H54 (cell line): ENCODE data around the gene TIMM29.
A peak's percentile ranks its signal among the peaks of the same experiment; 100 is the strongest.

Source experiments
- DNase-seq: peaks from one replicate; pipeline ENCODE4 v3.0.0; 2011; ENCODE audit warnings: low spot score, mixed read lengths; ENCODE audit not compliant: insufficient read length
- FAIRE-seq: peaks from 3 replicates; lab custom pipeline; 2011; peaks lifted over from hg19 to GRCh38; lab: Jason Lieb, UNC
- POLR2A ChIP-seq: IDR thresholded peaks from 2 replicates; pipeline ENCODE4 v1.6.1; 2011; ENCODE audit warnings: low read depth, mild to moderate bottlenecking, low read length

TIMM29 gene

GRCh38 chr19:10928563-10929401 lies at the start of gene TIMM29, which contains the start of gene YIPF2:
Gene TIMM29, plus strand, starts transcription at chr19:10928811. Its CDS starts 12 bp downstream, at chr19:10928823.
Gene YIPF2, minus strand, starts transcription at chr19:10928639. Its CDS starts 229 bp downstream, at chr19:10928410.
- TF ChIP-seq POLR2A, result peak; percentile 50
- DNase-seq, result peak; percentile 93
- FAIRE-seq, result no peak

GRCh38 chr19:10881403-10882107 lies 47.1 kb upstream of the TIMM29 start:
- no peak for FAIRE-seq
- no peak for DNase-seq
- no peak for TF ChIP-seq POLR2A

DNA sequence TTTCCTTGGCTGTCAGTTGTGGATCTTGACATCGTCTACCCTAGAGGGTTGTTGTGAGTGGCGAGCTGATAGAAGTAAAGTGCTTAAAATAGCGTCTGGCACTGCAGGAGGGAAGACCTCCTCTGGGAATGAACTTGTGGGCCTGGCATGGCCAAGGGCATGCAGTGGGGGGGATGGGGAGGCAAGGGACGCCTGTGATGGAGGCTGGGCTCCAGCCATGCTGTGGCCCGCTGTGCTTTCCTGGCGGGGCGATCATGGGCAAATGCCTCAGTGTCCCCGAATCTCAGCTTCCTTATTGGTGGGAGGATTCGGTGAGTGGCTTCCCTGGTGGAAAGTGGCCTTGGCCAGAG lies 46.5 kb upstream of the TIMM29 start:
- FAIRE-seq (no peak), DNase-seq (no peak)
- TF ChIP-seq POLR2A, result no peak

DNA sequence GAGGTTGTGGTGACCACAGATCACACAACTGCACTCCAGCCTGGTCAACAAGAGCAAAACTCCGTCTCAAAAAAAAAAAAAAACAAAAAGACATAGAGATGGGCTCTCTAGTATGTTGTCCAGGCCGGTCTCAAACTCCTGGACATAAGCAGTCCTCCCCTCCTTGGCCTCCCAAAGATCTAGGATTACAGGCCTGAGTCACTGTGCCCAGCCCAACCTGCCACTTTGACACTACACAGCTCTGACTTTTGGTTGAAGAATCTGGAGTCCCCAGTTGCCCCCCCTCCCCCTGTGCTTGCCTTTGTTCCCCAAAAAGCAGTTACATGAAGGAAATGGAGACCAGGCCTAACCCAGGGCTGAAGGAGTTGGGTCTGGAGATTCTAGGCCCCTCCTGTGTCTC lies 44.3 kb upstream of the TIMM29 start:
- FAIRE-seq, result no peak
- peak; percentile 55 for DNase-seq
- no peak for TF ChIP-seq POLR2A

GRCh38 chr19:10885201-10886169 lies 43.1 kb upstream of the TIMM29 start:
- DNase-seq (no peak), FAIRE-seq (no peak)
- no peak for TF ChIP-seq POLR2A

DNA sequence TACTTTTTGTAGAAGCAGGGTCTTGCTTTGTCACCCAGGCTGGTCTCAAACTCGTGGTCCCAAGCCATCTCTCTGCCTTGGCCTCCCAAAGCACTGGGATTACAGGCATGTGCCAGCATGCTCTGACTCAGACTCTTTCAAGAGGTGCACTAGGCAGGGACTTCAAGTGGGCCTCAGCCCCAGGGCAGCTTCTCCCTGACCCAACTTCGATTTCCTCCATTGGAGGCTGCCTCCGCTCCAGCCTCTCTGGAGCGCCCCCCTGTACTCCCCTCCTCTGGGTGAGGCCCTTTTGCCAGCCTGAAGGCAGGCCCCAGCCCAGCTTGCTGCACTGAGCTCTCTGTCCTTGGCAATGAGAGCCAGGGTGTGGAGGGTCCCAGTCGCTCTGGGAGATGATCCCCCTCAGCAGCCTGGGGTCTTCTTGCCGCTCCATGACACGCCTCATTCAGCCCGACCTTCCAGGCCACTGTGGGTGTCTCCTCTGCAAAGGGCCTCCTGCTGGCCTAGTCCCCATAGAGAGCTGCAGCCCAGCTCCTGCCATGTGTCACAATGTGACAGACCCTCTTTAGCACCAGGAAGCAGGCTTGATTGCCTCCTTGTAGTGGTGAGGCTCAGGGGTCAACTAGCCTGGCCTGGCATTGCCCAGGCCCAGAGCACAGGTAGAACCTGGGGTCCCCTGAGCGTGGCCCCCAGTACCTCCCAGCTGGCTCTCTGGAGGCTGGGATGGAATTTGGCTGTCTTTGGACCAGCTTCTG lies 40.8 kb upstream of the TIMM29 start:
- no peak for DNase-seq
- TF ChIP-seq POLR2A, result no peak
- no peak for FAIRE-seq

GRCh38 chr19:10888421-10888866 lies 40.2 kb upstream of the TIMM29 start:
- FAIRE-seq (no peak), DNase-seq (no peak)
- no peak for TF ChIP-seq POLR2A

GRCh38 chr19:10889880-10890279 lies 38.7 kb upstream of the TIMM29 start:
- DNase-seq (no peak), FAIRE-seq (no peak)
- TF ChIP-seq POLR2A, result no peak

- no peak for TF ChIP-seq POLR2A
- DNase-seq (no peak), FAIRE-seq (no peak)
These were observed 37.1 kb upstream of the TIMM29 start for GRCh38 chr19:10891405-10892086.

DNA sequence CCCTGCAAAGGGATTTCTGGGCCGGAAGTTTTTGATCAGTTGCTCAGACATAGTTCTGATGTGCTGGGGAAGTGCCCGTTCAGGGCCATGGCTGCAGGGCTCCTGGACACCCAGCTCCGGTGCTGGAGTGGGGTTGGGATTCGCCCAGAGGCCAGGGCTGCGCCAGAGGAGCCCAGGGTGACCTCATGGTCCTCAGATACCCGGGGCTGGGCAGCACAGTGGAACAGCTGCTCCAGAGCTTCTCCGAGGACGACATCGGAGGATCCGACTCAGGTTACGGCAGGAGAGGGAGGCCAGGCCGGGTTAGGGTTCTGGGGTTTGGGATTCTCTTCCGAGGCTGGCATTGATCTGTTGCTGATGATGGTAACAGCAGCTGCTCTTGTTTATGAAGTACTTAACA lies 36.4 kb upstream of the TIMM29 start:
- DNase-seq, result no peak
- no peak for TF ChIP-seq POLR2A
- FAIRE-seq, result no peak

- no peak for DNase-seq
- no peak for TF ChIP-seq POLR2A
- no peak for FAIRE-seq
These were observed 33.7 kb upstream of the TIMM29 start for GRCh38 chr19:10894911-10895213.

- TF ChIP-seq POLR2A, result no peak
- no peak for FAIRE-seq
- no peak for DNase-seq
These were observed 33.2 kb upstream of the TIMM29 start for GRCh38 chr19:10895363-10895762.
